GM12874 (cell line): ENCODE results near the gene CD74.

Experiments used
- CTCF ChIP-seq: IDR thresholded peaks from 2 replicates; pipeline ENCODE4 v1.5.1; 2011; ENCODE audit warnings: low read depth, mild to moderate bottlenecking, control low read depth, low read length, moderate library complexity; ENCODE audit not compliant: insufficient read depth

Gene CD74

GRCh38 chr5:150404941-150405816 is 7.5 kb downstream of the CD74 start:
- no peak for TF ChIP-seq CTCF

- TF ChIP-seq CTCF = no peak
These were observed 8.2 kb downstream of the CD74 start for GRCh38 chr5:150404535-150404934.

- no peak for TF ChIP-seq CTCF
These were observed 8.6 kb downstream of the CD74 start for GRCh38 chr5:150404121-150404520.

- no peak for TF ChIP-seq CTCF
These were observed 9.8 kb downstream of the CD74 start for GRCh38 chr5:150402901-150403342.

GRCh38 chr5:150402229-150402773 is 10.4 kb downstream of the CD74 start:
- TF ChIP-seq CTCF = no peak

- TF ChIP-seq CTCF = no peak
These were observed 11.1 kb downstream of the CD74 start for GRCh38 chr5:150401376-150402228.

GRCh38 chr5:150401076-150401375 is 11.7 kb downstream of the CD74 start:
- no peak for TF ChIP-seq CTCF
